GM18951 (cell line): ENCODE data around the gene CEP55.

Source experiments
- POLR2A ChIP-seq: IDR thresholded peaks from 4 replicates; pipeline ENCODE4 v1.6.1; 2011; ENCODE audit warnings: mild to moderate bottlenecking; ENCODE audit not compliant: insufficient read length, insufficient read depth; ENCODE audit errors: extremely low read depth
- in situ Hi-C: fragments of 300-500 bp; cut with MboI; formaldehyde crosslinking; loops from one replicate; pipeline ENCODE4 v1.12.0; 2022; ENCODE audit warnings: low sequenced_read_pairs, mixed read lengths, inconsistent platforms; ENCODE audit not compliant: unreplicated experiment

CEP55 gene

GRCh38 chr10:93547522-93547921, 51.1 kb downstream of the CEP55 start:
- no peak for TF ChIP-seq POLR2A
- in situ Hi-C loops = no loop called here

DNA sequence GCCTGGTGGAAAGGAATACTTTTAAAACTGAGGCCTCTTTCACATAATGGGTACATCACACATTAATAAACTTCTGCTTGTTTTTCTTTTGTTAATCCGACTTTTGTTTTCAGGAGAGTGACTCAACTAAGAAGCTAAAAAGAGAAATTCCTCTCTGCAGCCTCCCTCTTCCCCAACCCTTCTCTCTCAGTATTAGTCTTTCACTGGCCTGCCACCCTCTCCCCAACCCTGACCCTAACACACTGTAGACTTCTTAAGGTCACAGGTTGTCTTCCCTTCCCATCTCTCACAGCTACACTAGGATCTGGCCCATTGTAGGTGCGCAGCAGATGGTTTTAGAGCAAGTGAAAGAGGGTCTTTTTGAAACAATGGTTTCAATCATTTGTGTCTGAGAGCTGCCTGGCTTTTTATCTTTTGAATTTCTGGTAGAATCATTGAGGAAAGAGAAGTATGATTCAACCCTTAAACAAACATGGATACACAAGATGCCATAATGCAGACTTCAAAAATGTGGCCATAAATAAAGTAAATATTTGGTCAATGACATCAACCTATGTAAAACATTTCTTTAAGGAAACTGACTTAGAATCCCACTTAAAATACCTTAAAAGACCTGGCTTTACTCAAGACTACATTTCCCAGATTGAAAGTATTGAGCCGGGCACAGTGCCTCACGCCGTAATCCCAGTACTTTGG, 52.1 kb downstream of the CEP55 start:
- TF ChIP-seq POLR2A = no peak
- in situ Hi-C loops = no loop called here

GRCh38 chr10:93550606-93551005, 54.2 kb downstream of the CEP55 start:
- no peak for TF ChIP-seq POLR2A
- in situ Hi-C loops = no loop called here

- TF ChIP-seq POLR2A = no peak
- in situ Hi-C loops = no loop called here
Observed at GRCh38 chr10:93552780-93553179, 56.4 kb downstream of the CEP55 start.

DNA sequence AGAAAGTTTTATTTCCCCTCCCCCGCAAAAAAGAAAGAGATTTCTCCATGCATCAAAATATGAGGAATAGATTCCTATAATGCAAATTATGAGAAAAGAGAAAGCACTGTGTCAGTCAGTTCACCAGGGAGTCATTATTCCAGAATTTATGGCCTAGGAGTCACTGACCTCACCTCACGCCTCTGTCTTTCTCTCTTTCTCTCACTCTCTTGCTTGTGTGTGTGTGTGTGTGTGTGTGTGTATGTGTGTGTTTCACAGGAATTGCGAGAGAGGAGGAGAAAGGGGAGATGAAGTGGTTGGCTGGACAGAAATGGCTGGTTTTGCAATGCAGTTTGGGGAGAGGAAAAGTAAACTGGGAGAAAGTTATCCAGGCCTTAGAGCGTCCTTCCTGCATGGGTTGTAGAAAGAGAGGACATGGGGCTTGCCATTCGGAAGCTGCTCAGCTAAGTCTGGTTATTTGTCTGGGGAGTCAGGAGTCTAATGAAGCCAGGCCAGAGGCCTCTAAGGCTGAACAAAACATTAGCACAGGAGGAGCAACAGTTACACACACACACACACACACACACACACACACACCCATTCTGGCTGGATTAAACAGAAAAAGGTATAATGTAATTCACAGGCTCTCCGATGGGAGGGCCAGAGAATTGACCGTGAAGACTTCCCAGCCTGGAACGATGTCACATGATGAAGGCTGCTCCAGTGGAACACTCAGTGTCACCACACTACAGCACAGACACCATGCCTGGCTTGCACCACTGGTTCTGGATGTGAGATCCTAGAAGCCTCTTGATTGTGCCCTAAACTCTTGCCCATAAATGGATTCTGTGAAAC, 57.3 kb downstream of the CEP55 start:
- no peak for TF ChIP-seq POLR2A
- in situ Hi-C loops = no loop called here

GRCh38 chr10:93554316-93554663, 57.9 kb downstream of the CEP55 start:
- in situ Hi-C loops = no loop called here
- no peak for TF ChIP-seq POLR2A

DNA sequence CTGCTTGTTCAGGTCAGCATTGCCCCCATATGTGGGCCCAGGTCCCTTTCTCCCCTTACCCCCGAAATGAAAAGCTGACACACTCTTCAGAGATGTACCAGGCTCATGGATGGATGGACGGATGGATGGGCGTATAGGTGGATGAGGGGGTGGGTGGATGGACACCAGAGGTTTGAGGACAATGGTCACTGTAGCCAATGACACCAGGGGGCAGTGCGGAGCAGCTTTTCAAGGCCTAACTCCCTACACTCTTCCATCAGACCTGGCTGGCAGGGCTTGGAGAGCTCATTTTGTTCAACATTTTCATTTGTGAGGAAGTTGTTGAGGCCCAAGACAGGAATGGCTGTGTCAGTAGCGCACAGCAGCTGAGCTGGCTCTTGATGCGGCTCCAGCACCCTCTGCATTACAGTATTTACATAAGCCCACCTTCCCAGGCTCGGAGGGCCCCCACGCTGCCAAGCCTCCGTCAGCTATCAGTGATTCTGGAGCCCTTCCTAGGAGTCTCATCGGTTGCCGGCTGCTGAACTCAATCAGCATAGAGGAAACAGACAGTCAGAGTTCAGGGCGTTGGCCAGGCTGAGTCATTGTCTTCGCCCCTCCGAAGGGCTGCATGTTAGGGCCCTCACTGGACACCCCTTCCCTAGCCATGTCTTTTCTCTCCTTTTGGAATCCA, 58.5 kb downstream of the CEP55 start:
- in situ Hi-C loops = no loop called here
- no peak for TF ChIP-seq POLR2A

GRCh38 chr10:93559490-93559889, 63.1 kb downstream of the CEP55 start:
- TF ChIP-seq POLR2A = no peak
- in situ Hi-C loops = no loop called here

GRCh38 chr10:93560541-93560940, 64.1 kb downstream of the CEP55 start:
- TF ChIP-seq POLR2A = no peak
- in situ Hi-C loops = no loop called here

DNA sequence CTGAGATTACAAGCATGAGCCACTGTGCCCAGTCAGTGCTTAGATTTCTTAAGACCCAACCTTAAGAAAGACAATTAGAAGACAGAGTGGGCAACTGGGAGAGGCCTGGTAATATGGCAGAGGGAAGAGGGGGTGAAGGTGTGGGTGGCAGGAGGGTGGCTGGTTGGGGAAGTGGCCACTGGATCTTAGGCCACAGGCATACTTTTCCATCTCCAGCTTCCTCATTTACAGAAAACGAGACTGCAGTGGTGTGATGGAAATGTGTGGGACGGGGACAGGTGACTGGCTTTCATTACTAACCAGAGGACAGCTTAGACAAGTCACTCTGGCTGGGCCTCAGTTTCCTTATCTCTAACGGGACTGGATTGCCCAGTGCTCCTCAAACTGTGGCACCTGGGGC, 69.0 kb downstream of the CEP55 start:
- TF ChIP-seq POLR2A = no peak
- in situ Hi-C loops = no loop called here

DNA sequence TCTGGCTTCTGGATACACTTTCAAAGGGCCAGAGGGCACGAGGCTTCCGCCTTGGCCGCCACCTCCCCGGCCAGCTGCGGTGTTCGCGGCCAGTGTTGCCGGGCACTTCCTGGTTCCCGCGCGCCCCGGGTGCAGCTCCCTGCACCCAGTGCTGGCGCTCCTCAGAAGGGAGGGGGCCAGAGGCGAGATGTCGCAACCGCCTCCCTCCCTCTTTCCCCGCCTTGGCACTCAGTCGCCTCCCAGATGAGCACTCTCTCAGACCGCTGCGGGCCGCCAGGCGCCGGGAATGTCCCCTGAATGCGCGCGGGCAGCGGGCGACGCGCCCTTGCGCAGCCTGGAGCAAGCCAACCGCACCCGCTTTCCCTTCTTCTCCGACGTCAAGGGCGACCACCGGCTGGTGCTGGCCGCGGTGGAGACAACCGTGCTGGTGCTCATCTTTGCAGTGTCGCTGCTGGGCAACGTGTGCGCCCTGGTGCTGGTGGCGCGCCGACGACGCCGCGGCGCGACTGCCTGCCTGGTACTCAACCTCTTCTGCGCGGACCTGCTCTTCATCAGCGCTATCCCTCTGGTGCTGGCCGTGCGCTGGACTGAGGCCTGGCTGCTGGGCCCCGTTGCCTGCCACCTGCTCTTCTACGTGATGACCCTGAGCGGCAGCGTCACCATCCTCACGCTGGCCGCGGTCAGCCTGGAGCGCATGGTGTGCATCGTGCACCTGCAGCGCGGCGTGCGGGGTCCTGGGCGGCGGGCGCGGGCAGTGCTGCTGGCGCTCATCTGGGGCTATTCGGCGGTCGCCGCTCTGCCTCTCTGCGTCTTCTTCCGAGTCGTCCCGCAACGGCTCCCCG, 70.2 kb downstream of the CEP55 start, which contains the start of gene FFAR4:
TSS of gene FFAR4 (plus strand) at position 231 of the 842 bp plus-strand sequence. CDS start at position 287, 56 bp downstream.
- in situ Hi-C loops = no loop called here
- TF ChIP-seq POLR2A = no peak

GRCh38 chr10:93567277-93568104, 71.1 kb downstream of the CEP55 start:
- in situ Hi-C loops = no loop called here
- TF ChIP-seq POLR2A = no peak
